Right atrium auricular region (tissue), 2 donors: ENCODE measurements around the gene CTPS2. TPM values are rescaled to one million over a fixed set of nuclear protein-coding genes. Genes with fewer than 3 reads are reported as not detected.
"Not testable (repeated sequence)": the region's sequence is repeated elsewhere in the genome, so short reads cannot be mapped to it uniquely, and the experiment has no call there.

ENCODE experiments used
- DNase-seq: peaks from one replicate; pipeline ENCODE4 v3.0.0-alpha.2; 2019; ENCODE audit warnings: low spot score
- H3K27ac ChIP-seq, 2 donors: fragments of 200-600 bp; sonication (generic); 1 replicate in 1 of 2; 2 replicates in 1 of 2; pipeline ENCODE4 v1.5.1; 2016 to 2019
- H3K27me3 ChIP-seq, 2 donors: fragments of 200-600 bp; sonication (generic); one replicate each; pipeline versions ENCODE4 v1.5.1 to v1.6.0; 2017 to 2019
- H3K36me3 ChIP-seq: fragments of 200-600 bp; sonication (generic); one replicate; pipeline ENCODE4 v1.5.1; 2016
- H3K4me1 ChIP-seq, 2 donors: fragments of 200-600 bp; sonication (generic); one replicate each; pipeline versions ENCODE4 v1.5.1 to v1.6.0; 2017 to 2019
- H3K4me3 ChIP-seq, 2 donors: fragments of 200-600 bp; sonication (generic); 1 replicate in 1 of 2; 2 replicates in 1 of 2; pipeline ENCODE4 v1.5.1; 2017 to 2019; ENCODE audit warnings: mild to moderate bottlenecking in 1 of 2, moderate library complexity in 1 of 2
- H3K9me3 ChIP-seq, 2 donors: fragments of 200-600 bp; sonication (generic); one replicate each; pipeline ENCODE4 v1.5.1; 2019
- CTCF ChIP-seq, 2 donors: fragments of 200-600 bp; sonication (generic); IDR thresholded peaks; one replicate each; pipeline ENCODE4 v1.5.1; 2019; ENCODE audit warnings: antibody characterized with exemption in 2 of 2
- total RNA-seq, 2 donors: library from RNA; depleted of rRNA; stranded (reverse); fragments of >200 nt; gene quantifications; one replicate each; pipeline ENCODE4 v1.1.0, GENCODE V29; 2016

CTPS2 gene
- total RNA-seq, 2 donors from 2014 or later, result 4.4 to 4.8 TPM

GRCh38 chrX:16718824-16719333, 6.4 kb upstream of the CTPS2 start:
- Histone ChIP-seq H3K27me3 (no peaks in the 10 kb centered on the region), H3K27ac (peak overlapping the region; percentile 90 to 92), H3K9me3 (no peaks in the 10 kb centered on the region), H3K4me1 (peaks cover 0 to 19% of the 10 kb centered on the region in 2 donors), H3K4me3 (peak overlapping the region; percentile 77 to 83), H3K36me3 (no peaks in the 10 kb centered on the region)
- DNase-seq, result no peak
- TF ChIP-seq CTCF (IDR thresholded peaks at IDR 0.05), result no peak

- DNase-seq, H3K4me3 ChIP-seq, H3K36me3 ChIP-seq, H3K27ac ChIP-seq, H3K9me3 ChIP-seq, H3K27me3 ChIP-seq: not testable (repeated sequence)
- H3K4me1 ChIP-seq, result peaks cover 0 to 26% of the 10 kb centered on the region in 2 donors
Measured at GRCh38 chrX:16716451-16716850, 4.0 kb upstream of the CTPS2 start.

GRCh38 chrX:16715638-16716037, 3.2 kb upstream of the CTPS2 start:
- not testable (repeated sequence) for H3K27ac ChIP-seq, H3K9me3 ChIP-seq, DNase-seq, H3K4me3 ChIP-seq, H3K36me3 ChIP-seq, H3K27me3 ChIP-seq
- H3K4me1 ChIP-seq, result peaks cover 0 to 18% of the 10 kb centered on the region in 2 donors

- Histone ChIP-seq H3K27me3 (peaks cover 0 to 6% of the 10 kb centered on the region in 2 donors), H3K4me1 (peaks cover 0 to 12% of the 10 kb centered on the region in 2 donors), H3K9me3 (no peaks in the 10 kb centered on the region), H3K36me3 (no peaks in the 10 kb centered on the region), H3K4me3 (no peak overlapping the region), H3K27ac (no peak overlapping the region)
- no peak for DNase-seq
- no peak for TF ChIP-seq CTCF (IDR thresholded peaks at IDR 0.05)
Measured at GRCh38 chrX:16714504-16714903, 2.0 kb upstream of the CTPS2 start.

- peaks cover 0 to 7% of the 10 kb centered on the region in 2 donors for H3K4me1 ChIP-seq
- no peaks in the 10 kb centered on the region for H3K36me3 ChIP-seq
- TF ChIP-seq CTCF (IDR thresholded peaks at IDR 0.05), result no peak
- H3K4me3 ChIP-seq, result peak overlapping the region; percentile 52 to 71
- DNase-seq, result no peak
- H3K27ac ChIP-seq, result peak overlapping the region; percentile 77 to 82
- peaks cover 0 to 6% of the 10 kb centered on the region in 2 donors for H3K27me3 ChIP-seq
- H3K9me3 ChIP-seq, result no peaks in the 10 kb centered on the region
Measured at GRCh38 chrX:16711893-16712547, 449 bp downstream of the CTPS2 start.

GRCh38 chrX:16711219-16711811, 1.2 kb downstream of the CTPS2 start:
- Histone ChIP-seq H3K27me3 (peaks cover 0 to 6% of the 10 kb centered on the region in 2 donors), H3K4me3 (peak overlapping the region; percentile 52 to 71), H3K9me3 (no peaks in the 10 kb centered on the region), H3K4me1 (peaks cover 0 to 7% of the 10 kb centered on the region in 2 donors), H3K36me3 (no peaks in the 10 kb centered on the region), H3K27ac (peak overlapping the region; percentile 77 to 82)
- DNase-seq, result no peak
- TF ChIP-seq CTCF (IDR thresholded peaks at IDR 0.05), result no peak
